GM23338 (cell line): ENCODE data around the gene LRBA. TPM values are rescaled to one million over a fixed set of nuclear protein-coding genes. Genes with fewer than 3 reads are reported as not detected.

Source experiments
- ATAC-seq: fragments of 200-7000 bp; cut with Tn5 transposase; 3 replicates; pipeline ENCODE4 v1.9.1; 2020
- DNase-seq: peaks from one replicate; pipeline ENCODE4 v3.0.0-alpha.2; 2015; ENCODE audit warnings: low spot score
- H2AFZ ChIP-seq: fragments of 200-600 bp; sonication (generic); 2 replicates; pipeline ENCODE4 v1.8.0; 2016; ENCODE audit warnings: antibody characterized with exemption, mild to moderate bottlenecking, moderate library complexity
- H3F3A ChIP-seq: fragments of 200-600 bp; sonication (generic); replicated peaks from 2 replicates; pipeline ENCODE4 v1.8.0; 2017; ENCODE audit warnings: antibody characterized with exemption, mixed run types, low read depth
- H3K27ac ChIP-seq: fragments of 200-600 bp; sonication (generic); 2 replicates; pipeline ENCODE4 v1.6.1; 2016; ENCODE audit warnings: low read depth
- H3K27me3 ChIP-seq: fragments of 200-600 bp; sonication (generic); 2 replicates; pipeline ENCODE4 v1.8.0; 2016; ENCODE audit warnings: mild to moderate bottlenecking, mixed run types, moderate library complexity; ENCODE audit not compliant: insufficient read depth
- H3K36me3 ChIP-seq: fragments of 200-600 bp; sonication (generic); 2 replicates; pipeline ENCODE4 v1.8.0; 2016; ENCODE audit warnings: mild to moderate bottlenecking; ENCODE audit not compliant: insufficient read depth
- H3K4me1 ChIP-seq: fragments of 200-600 bp; sonication (generic); 2 replicates; pipeline ENCODE4 v1.8.0; 2016; ENCODE audit warnings: mild to moderate bottlenecking, moderate library complexity; ENCODE audit not compliant: insufficient read depth
- H3K4me2 ChIP-seq: fragments of 200-600 bp; sonication (generic); 2 replicates; pipeline ENCODE4 v1.7.1; 2017; ENCODE audit warnings: mixed run types
- H3K4me3 ChIP-seq: fragments of 200-600 bp; sonication (generic); 2 replicates; pipeline ENCODE4 v1.6.1; 2016; ENCODE audit warnings: mixed run types
- H3K79me2 ChIP-seq: fragments of 200-600 bp; sonication (generic); replicated peaks from 2 replicates; pipeline ENCODE4 v1.8.0; 2017; ENCODE audit warnings: mild to moderate bottlenecking; ENCODE audit not compliant: insufficient read depth
- H3K9me2 ChIP-seq: fragments of 200-600 bp; sonication (generic); 2 replicates; pipeline ENCODE4 v1.8.0; 2017; ENCODE audit not compliant: insufficient read depth
- H4K20me1 ChIP-seq: fragments of 200-600 bp; sonication (generic); replicated peaks from 2 replicates; pipeline ENCODE4 v1.8.0; 2017; ENCODE audit warnings: mild to moderate bottlenecking; ENCODE audit not compliant: insufficient read depth
- H3K27ac Mint-ChIP-seq: 2 replicates; pipeline ENCODE4 v1.8.0; 2020; ENCODE audit warnings: inconsistent platforms, mild to moderate bottlenecking, moderate library complexity, mixed read lengths
- H3K27me3 Mint-ChIP-seq: 3 replicates; pipeline ENCODE4 v1.8.0; 2022; ENCODE audit warnings: low read depth, mild to moderate bottlenecking, moderate library complexity, mixed read lengths, inconsistent platforms; ENCODE audit not compliant: insufficient read depth, poor library complexity
- H3K36me3 Mint-ChIP-seq: 3 replicates; pipeline ENCODE4 v1.8.0; 2021; ENCODE audit warnings: low read depth, mild to moderate bottlenecking, inconsistent platforms, moderate library complexity, mixed read lengths
- H3K4me1 Mint-ChIP-seq: 3 replicates; pipeline ENCODE4 v1.8.0; 2020; ENCODE audit warnings: mild to moderate bottlenecking, inconsistent platforms, mixed read lengths
- H3K4me3 Mint-ChIP-seq: 3 replicates; pipeline ENCODE4 v1.8.0; 2021; ENCODE audit warnings: moderate library complexity, mild to moderate bottlenecking, inconsistent platforms, mixed read lengths
- H3K9me3 Mint-ChIP-seq: 3 replicates; pipeline ENCODE4 v1.8.0; 2020; ENCODE audit warnings: moderate library complexity, mild to moderate bottlenecking, inconsistent platforms, mixed read lengths
- CTCF ChIP-seq, 2 experiments: fragments of 200-600 bp in 1 of 2; sonication (generic) in 1 of 2; conservative IDR thresholded peaks; 2 replicates each; pipeline versions ENCODE4 v1.5.1 to v1.6.1; 2016 to 2017; ENCODE audit warnings: antibody characterized with exemption in 2 of 2, low read depth in 2 of 2, mild to moderate bottlenecking in 2 of 2, moderate library complexity in 1 of 2
- ETS1 ChIP-seq: IDR thresholded peaks from 2 replicates; pipeline ENCODE4 v1.6.1; 2016; ENCODE audit warnings: antibody characterized with exemption
- EZH2 ChIP-seq: fragments of 200-600 bp; sonication (generic); IDR thresholded peaks from one replicate; pipeline ENCODE4 v1.8.0; 2017; ENCODE audit warnings: antibody characterized with exemption, mild to moderate bottlenecking, low read depth; ENCODE audit not compliant: unreplicated experiment
- POLR2AphosphoS5 ChIP-seq: IDR thresholded peaks from 2 replicates; pipeline ENCODE4 v1.6.1; 2016; ENCODE audit warnings: antibody characterized with exemption, low read depth
- REST ChIP-seq: IDR thresholded peaks from one replicate; pipeline ENCODE4 v1.6.1; 2018; ENCODE audit warnings: antibody characterized with exemption; ENCODE audit not compliant: unreplicated experiment
- STAT1 ChIP-seq: IDR thresholded peaks from one replicate; pipeline ENCODE4 v1.6.1; 2016; ENCODE audit warnings: antibody characterized with exemption; ENCODE audit not compliant: unreplicated experiment
- ZNF114 ChIP-seq: fragments of 250-450 bp; sonication (Bioruptor Pico); IDR thresholded peaks from 2 replicates; pipeline ENCODE4 v1.5.0; 2020; ENCODE audit warnings: mild to moderate bottlenecking, moderate library complexity
- ZNF331 ChIP-seq: fragments of 250-450 bp; sonication (Bioruptor Pico); IDR thresholded peaks from 2 replicates; pipeline ENCODE4 v1.5.0; 2020; ENCODE audit warnings: low read depth, mild to moderate bottlenecking, moderate library complexity
- ZNF462 ChIP-seq: fragments of 250-450 bp; sonication (Bioruptor Pico); IDR thresholded peaks from 2 replicates; pipeline ENCODE4 v1.5.0; 2020; ENCODE audit warnings: mild to moderate bottlenecking, moderate library complexity
- polyA plus RNA-seq: library from polyadenylated mRNA; unstranded; fragments of >200 nt; fragmentation: Nextera tagmentation; extraction: Ambion mirVana; gene quantifications from 2 replicates; pipeline ENCODE4 v1.2.1, GENCODE V29; 2016
- total RNA-seq: library from RNA; depleted of rRNA; stranded (reverse); fragments of >200 nt; shearing (Covaris generic); gene quantifications from 2 replicates; pipeline ENCODE4 v1.2.3, GENCODE V29; 2014

The LRBA gene
- total and polyA plus RNA-seq, 2 experiments from 2014 or later: 23.3 to 126 TPM

- no peak for TF ChIP-seq ETS1
- TF ChIP-seq CTCF (conservative IDR thresholded peaks at IDR 0.05; ENCODE audit: low read depth in 2 of 2): no peak
- no peak for TF ChIP-seq ZNF462 (CRISPR knock-in tag)
- TF ChIP-seq POLR2AphosphoS5: no peak
- no peak for TF ChIP-seq ZNF331 (CRISPR knock-in tag)
- TF ChIP-seq ZNF114 (CRISPR knock-in tag): no peak
- no peak for TF ChIP-seq EZH2
- TF ChIP-seq STAT1: no peak
- no peak for TF ChIP-seq REST
- Histone ChIP-seq H3K27ac (no peak overlapping the region), H3K9me2 (no peaks in the 10 kb centered on the region), H3K27me3 (no peaks in the 10 kb centered on the region), H3K79me2 (no peaks in the 10 kb centered on the region), H4K20me1 (no peaks in the 10 kb centered on the region), H3K4me1 (no peaks in the 10 kb centered on the region), H3K4me3 (no peak overlapping the region), H3K36me3 (no peaks in the 10 kb centered on the region), H3F3A (no peaks in the 10 kb centered on the region), H3K4me2 (no peak overlapping the region), H2AFZ (no peak overlapping the region)
- no peaks in the 10 kb centered on the region for H3K27me3 Mint-ChIP-seq
- peak overlapping the region; percentile 2; the same call in 1 of the 2 replicates for H3K27ac Mint-ChIP-seq
- ATAC-seq (peak; percentile 40; the same call in 2 of the 3 replicates), DNase-seq (no peak)
- no peak overlapping the region for H3K4me3 Mint-ChIP-seq
- H3K9me3 Mint-ChIP-seq: no peaks in the 10 kb centered on the region
- peaks cover 7% of the 10 kb centered on the region; the same call in 2 of the 3 replicates for H3K4me1 Mint-ChIP-seq
- H3K36me3 Mint-ChIP-seq: peaks cover 20% of the 10 kb centered on the region
Observed at GRCh38 chr4:150854600-150854999, 160.5 kb downstream of the LRBA start.
